Regular cardiac myocyte (primary cell): Measurements from ENCODE around the gene CTNND1. TPM values are rescaled to one million over a fixed set of nuclear protein-coding genes. Genes with fewer than 3 reads are reported as not detected.

Experiments used
- total RNA-seq: library from RNA; depleted of rRNA; stranded (reverse); fragments of >200 nt; gene quantifications from 2 replicates; pipeline ENCODE4 v1.2.3, GENCODE V29; 2014

The CTNND1 gene
- total RNA-seq: 96.1 and 104 TPM in 2 replicates

GRCh38 chr11:57761301-57762234, at the start of gene CTNND1:
TSS of gene CTNND1 (plus strand) at chr11:57761802. CDS start at chr11:57791479, 29,677 bp downstream.

GRCh38 chr11:57712256-57713150, 49.1 kb upstream of the CTNND1 start, which contains the start of gene TMX2:
TSS of gene TMX2 (plus strand) at chr11:57712593. CDS start at chr11:57712619, 26 bp downstream.

GRCh38 chr11:57741132-57742086, 20.2 kb upstream of the CTNND1 start, which contains the start of gene SELENOH:
TSS of gene SELENOH (plus strand) at chr11:57741491. CDS start at chr11:57741596, 105 bp downstream.

GRCh38 chr11:57751676-57752253, 9.8 kb upstream of the CTNND1 start, which contains the start of gene BTBD18:
TSS of gene BTBD18 (minus strand) at chr11:57751819. CDS start at chr11:57751188, 631 bp downstream.

Other genes starting within 250 kb of the CTNND1 start
- 7.5 and 13.0 TPM in 2 replicates for gene SLC43A1, start 246.1 kb upstream of the CTNND1 start, total RNA-seq
- gene TIMM10, start 231.0 kb upstream of the CTNND1 start, total RNA-seq: 43.1 and 59.2 TPM in 2 replicates
- not detected in 2 replicates for gene SMTNL1, start 224.2 kb upstream of the CTNND1 start, total RNA-seq
- 32.0 and 40.9 TPM in 2 replicates for gene UBE2L6, start 194.1 kb upstream of the CTNND1 start, total RNA-seq
- 1.7 and 21.4 TPM in 2 replicates for gene SERPING1, start 164.1 kb upstream of the CTNND1 start, total RNA-seq
- gene YPEL4, start 111.9 kb upstream of the CTNND1 start, total RNA-seq: 2.8 TPM in 1 of 2 replicates, not detected in the other
- gene CLP1, start 104.0 kb upstream of the CTNND1 start, total RNA-seq: 14.4 and 23.6 TPM in 2 replicates
- 29.9 and 50.4 TPM in 2 replicates for gene ZDHHC5, start 93.7 kb upstream of the CTNND1 start, total RNA-seq
- gene MED19, start 49.6 kb upstream of the CTNND1 start, total RNA-seq: 11.0 and 13.6 TPM in 2 replicates
- gene TMX2, start 49.2 kb upstream of the CTNND1 start, total RNA-seq: 70.2 and 76.1 TPM in 2 replicates
- 77.0 and 77.5 TPM in 2 replicates for gene SELENOH, start 20.3 kb upstream of the CTNND1 start, total RNA-seq
- not detected in 2 replicates for gene BTBD18, start 10.0 kb upstream of the CTNND1 start, total RNA-seq